Gastroesophageal sphincter (tissue), 3 donors: ENCODE measurements around the gene ZBED6.

Experiments
- CTCF ChIP-seq, 4 experiments: fragments of 200-600 bp in 2 of 4; fragments of 450-650 bp in 2 of 4; sonication (generic) in 1 of 4; IDR thresholded peaks; one replicate each; pipeline ENCODE4 v1.5.1; 2017 to 2019; ENCODE audit warnings: antibody characterized with exemption in 4 of 4, mild to moderate bottlenecking in 2 of 4, moderate library complexity in 2 of 4
- POLR2A ChIP-seq, 2 donors: fragments of 450-650 bp; IDR thresholded peaks; one replicate each; pipeline ENCODE4 v1.6.1; 2017; ENCODE audit warnings: antibody characterized with exemption in 2 of 2, mild to moderate bottlenecking in 2 of 2, moderate library complexity in 1 of 2

- TF ChIP-seq POLR2A (IDR thresholded peaks at IDR 0.05) (no peak), CTCF (IDR thresholded peaks at IDR 0.05) (no peak)
Measured at GRCh38 chr1:203756036-203756435, 39.4 kb upstream of the ZBED6 start.
